ENCODE results near the gene DGKB. TPM values are rescaled to one million over a fixed set of nuclear protein-coding genes. Genes with fewer than 3 reads are reported as not detected.

Gene DGKB
- total RNA-seq, 1 donor from 2014 or later: 5.5 TPM

- no peak overlapping the region for H3K9ac ChIP-seq
- H3F3A ChIP-seq (ENCODE audit: low read depth): peaks cover 5% of the 10 kb centered on the region
- no peaks in the 10 kb centered on the region for H3K36me3 Mint-ChIP-seq
- H3K27me3 ChIP-seq: no peaks in the 10 kb centered on the region
- no peaks in the 10 kb centered on the region for H4K20me1 ChIP-seq (ENCODE audit: low read depth)
- no peak overlapping the region for H2AFZ ChIP-seq (replicated peaks)
- H3K4me1 ChIP-seq: peaks cover 13% of the 10 kb centered on the region
- H3K27me3 Mint-ChIP-seq (ENCODE audit: insufficient read depth, low read depth): no peaks in the 10 kb centered on the region
- no peaks in the 10 kb centered on the region for H3K9me3 Mint-ChIP-seq
- TF ChIP-seq EZH2phosphoT487 (IDR thresholded peaks at IDR 0.05) (no peak), CTCF (IDR thresholded peaks at IDR 0.05) (no peak), EZH2 (IDR thresholded peaks at IDR 0.05) (no peak)
- H3K4me3 ChIP-seq: no peak overlapping the region
- no peak for DNase-seq (ENCODE audit: low spot score)
- no peak overlapping the region for H3K27ac Mint-ChIP-seq
- no peaks in the 10 kb centered on the region for H3K36me3 ChIP-seq
- H3K27ac ChIP-seq: no peak overlapping the region
- H3K79me2 ChIP-seq (ENCODE audit: low read depth): no peaks in the 10 kb centered on the region
- peaks cover 10% of the 10 kb centered on the region for H3K4me1 Mint-ChIP-seq
- no peak overlapping the region for H3K4me2 ChIP-seq
- no peaks in the 10 kb centered on the region for H3K9me3 ChIP-seq (ENCODE audit: low read depth)
- H3K4me3 Mint-ChIP-seq: no peak overlapping the region
Observed at GRCh38 chr7:14841086-14841485, 61.5 kb downstream of the DGKB start.

- Histone ChIP-seq H3K9me3 (ENCODE audit: low read depth) (no peaks in the 10 kb centered on the region), H3K27me3 (no peaks in the 10 kb centered on the region), H3K4me2 (no peak overlapping the region), H4K20me1 (ENCODE audit: low read depth) (no peaks in the 10 kb centered on the region), H2AFZ (replicated peaks) (no peak overlapping the region), H3K4me1 (peaks cover 23% of the 10 kb centered on the region), H3K79me2 (ENCODE audit: low read depth) (no peaks in the 10 kb centered on the region), H3K9ac (no peak overlapping the region), H3K36me3 (no peaks in the 10 kb centered on the region), H3K4me3 (no peak overlapping the region), H3F3A (ENCODE audit: low read depth) (peaks cover 5% of the 10 kb centered on the region), H3K27ac (no peak overlapping the region)
- Mint-ChIP-seq H3K9me3 (no peaks in the 10 kb centered on the region), H3K4me1 (peaks cover 17% of the 10 kb centered on the region), H3K27me3 (ENCODE audit: insufficient read depth, low read depth) (no peaks in the 10 kb centered on the region), H3K36me3 (no peaks in the 10 kb centered on the region), H3K27ac (no peak overlapping the region), H3K4me3 (no peak overlapping the region)
- no peak for DNase-seq (ENCODE audit: low spot score)
- TF ChIP-seq CTCF (IDR thresholded peaks at IDR 0.05) (no peak), EZH2phosphoT487 (IDR thresholded peaks at IDR 0.05) (no peak), EZH2 (IDR thresholded peaks at IDR 0.05) (no peak)
Observed at GRCh38 chr7:14839307-14839706, 63.2 kb downstream of the DGKB start.

GRCh38 chr7:14837216-14837615 lies 65.3 kb downstream of the DGKB start:
- peaks cover 27% of the 10 kb centered on the region for H3K4me1 ChIP-seq
- no peak overlapping the region for H2AFZ ChIP-seq (replicated peaks)
- Mint-ChIP-seq H3K36me3 (no peaks in the 10 kb centered on the region), H3K4me3 (no peak overlapping the region), H3K9me3 (no peaks in the 10 kb centered on the region), H3K27me3 (ENCODE audit: insufficient read depth, low read depth) (no peaks in the 10 kb centered on the region), H3K4me1 (peaks cover 17% of the 10 kb centered on the region), H3K27ac (no peak overlapping the region)
- no peaks in the 10 kb centered on the region for H4K20me1 ChIP-seq (ENCODE audit: low read depth)
- H3K4me2 ChIP-seq: peak overlapping the region; percentile 37
- H3K4me3 ChIP-seq: no peak overlapping the region
- no peak overlapping the region for H3K27ac ChIP-seq
- peaks cover 5% of the 10 kb centered on the region for H3F3A ChIP-seq (ENCODE audit: low read depth)
- H3K9ac ChIP-seq: no peak overlapping the region
- no peaks in the 10 kb centered on the region for H3K79me2 ChIP-seq (ENCODE audit: low read depth)
- H3K9me3 ChIP-seq (ENCODE audit: low read depth): no peaks in the 10 kb centered on the region
- H3K27me3 ChIP-seq: no peaks in the 10 kb centered on the region
- no peak for DNase-seq (ENCODE audit: low spot score)
- no peaks in the 10 kb centered on the region for H3K36me3 ChIP-seq
- TF ChIP-seq EZH2phosphoT487 (IDR thresholded peaks at IDR 0.05) (no peak), CTCF (IDR thresholded peaks at IDR 0.05) (no peak), EZH2 (IDR thresholded peaks at IDR 0.05) (no peak)
